Stimulated activated CD8-positive, alpha-beta memory T cell treated with anti-CD3 and anti-CD28 coated beads, Interleukin-7, amount 100 ng/mL, for 1 hour (primary cell): Measurements from ENCODE around the gene OR10A3.
A peak's percentile ranks its signal among the peaks of the same experiment; 100 is the strongest.
"Not testable (repeated sequence)": the region's sequence is repeated elsewhere in the genome, so short reads cannot be mapped to it uniquely, and the experiment has no call there.

Experiments
- DNase-seq, 2 donors: peaks; one replicate each; pipeline ENCODE4 v3.0.0-alpha.2; 2020; ENCODE audit warnings: low read depth in 2 of 2

Gene OR10A3

GRCh38 chr11:7941608-7942007 lies at the start of gene OR10A3:
TSS of gene OR10A3 (minus strand) at chr11:7941708. CDS start at chr11:7939520, 2,188 bp downstream.
- DNase-seq = no peak

- DNase-seq = not testable (repeated sequence)
Measured at GRCh38 chr11:7987560-7987883, 46.0 kb upstream of the OR10A3 start.

- DNase-seq = peak; percentile 70 to 75
Measured at GRCh38 chr11:7986768-7987559, 45.5 kb upstream of the OR10A3 start, which contains the start of gene EIF3F. TSS of gene EIF3F (plus strand) at chr11:7987337. CDS start at chr11:7987353, 16 bp downstream.

- DNase-seq = no peak
Measured at GRCh38 chr11:7983832-7984590, 42.5 kb upstream of the OR10A3 start.

GRCh38 chr11:7982582-7983119 lies 41.1 kb upstream of the OR10A3 start:
- DNase-seq = no peak

- DNase-seq = no peak
Measured at GRCh38 chr11:7981619-7982157, 40.2 kb upstream of the OR10A3 start.

GRCh38 chr11:7977232-7977917 lies 35.9 kb upstream of the OR10A3 start:
- no peak for DNase-seq

GRCh38 chr11:7974668-7975067 lies 33.2 kb upstream of the OR10A3 start:
- no peak for DNase-seq

GRCh38 chr11:7973011-7973410 lies 31.5 kb upstream of the OR10A3 start:
- DNase-seq = no peak

GRCh38 chr11:7971846-7972245 lies 30.3 kb upstream of the OR10A3 start:
- no peak for DNase-seq

GRCh38 chr11:7969756-7970646 lies 28.5 kb upstream of the OR10A3 start:
- DNase-seq = no peak

- no peak for DNase-seq
Measured at GRCh38 chr11:7968686-7969085, 27.2 kb upstream of the OR10A3 start.

- DNase-seq = no peak
Measured at GRCh38 chr11:7967826-7968225, 26.3 kb upstream of the OR10A3 start.

- no peak for DNase-seq
Measured at GRCh38 chr11:7967097-7967496, 25.6 kb upstream of the OR10A3 start.

- no peak for DNase-seq
Measured at GRCh38 chr11:7965386-7965785, 23.9 kb upstream of the OR10A3 start, which contains the start of gene NLRP10. TSS of gene NLRP10 (minus strand) at chr11:7965447. CDS start at chr11:7963495, 1,952 bp downstream.

GRCh38 chr11:7964873-7965272 lies 23.4 kb upstream of the OR10A3 start:
- no peak for DNase-seq

- no peak for DNase-seq
Measured at GRCh38 chr11:7964261-7964660, 22.8 kb upstream of the OR10A3 start.

- no peak for DNase-seq
Measured at GRCh38 chr11:7955191-7955590, 13.7 kb upstream of the OR10A3 start.

GRCh38 chr11:7949934-7950333 lies 8.4 kb upstream of the OR10A3 start:
- DNase-seq = no peak

GRCh38 chr11:7944123-7944522 lies 2.6 kb upstream of the OR10A3 start:
- no peak for DNase-seq

- DNase-seq = no peak
Measured at GRCh38 chr11:7941146-7941545, 362 bp downstream of the OR10A3 start.
